ENCODE measurements around the gene ADSS1. TPM values are rescaled to one million over a fixed set of nuclear protein-coding genes. Genes with fewer than 3 reads are reported as not detected.
A peak's percentile ranks its signal among the peaks of the same experiment; 100 is the strongest.

The ADSS1 gene
- total RNA-seq, 1 donor from 2014 or later, result 5.1 TPM

GRCh38 chr14:104752735-104753527 is 28.9 kb downstream of the ADSS1 start, which contains the start of gene SIVA1:
Gene SIVA1, plus strand, starts transcription at chr14:104753147. Its CDS starts 55 bp downstream, at chr14:104753202.
- Histone ChIP-seq H3K36me3 (peaks cover 29% of the 10 kb centered on the region), H3K27ac (peak within 1 kb of the TSS; percentile 98), H3K27me3 (ENCODE audit: low read depth) (no peaks in the 10 kb centered on the region), H3K4me3 (peak within 1 kb of the TSS; percentile 98), H3K4me1 (peaks cover 22% of the 10 kb centered on the region), H3K9me3 (no peaks in the 10 kb centered on the region)
- ATAC-seq, result peak; percentile 97
- DNase-seq, result peak; percentile 100
- intact Hi-C loops (cut with DNase I), result no loop called here
- TF ChIP-seq, protein P1, sequence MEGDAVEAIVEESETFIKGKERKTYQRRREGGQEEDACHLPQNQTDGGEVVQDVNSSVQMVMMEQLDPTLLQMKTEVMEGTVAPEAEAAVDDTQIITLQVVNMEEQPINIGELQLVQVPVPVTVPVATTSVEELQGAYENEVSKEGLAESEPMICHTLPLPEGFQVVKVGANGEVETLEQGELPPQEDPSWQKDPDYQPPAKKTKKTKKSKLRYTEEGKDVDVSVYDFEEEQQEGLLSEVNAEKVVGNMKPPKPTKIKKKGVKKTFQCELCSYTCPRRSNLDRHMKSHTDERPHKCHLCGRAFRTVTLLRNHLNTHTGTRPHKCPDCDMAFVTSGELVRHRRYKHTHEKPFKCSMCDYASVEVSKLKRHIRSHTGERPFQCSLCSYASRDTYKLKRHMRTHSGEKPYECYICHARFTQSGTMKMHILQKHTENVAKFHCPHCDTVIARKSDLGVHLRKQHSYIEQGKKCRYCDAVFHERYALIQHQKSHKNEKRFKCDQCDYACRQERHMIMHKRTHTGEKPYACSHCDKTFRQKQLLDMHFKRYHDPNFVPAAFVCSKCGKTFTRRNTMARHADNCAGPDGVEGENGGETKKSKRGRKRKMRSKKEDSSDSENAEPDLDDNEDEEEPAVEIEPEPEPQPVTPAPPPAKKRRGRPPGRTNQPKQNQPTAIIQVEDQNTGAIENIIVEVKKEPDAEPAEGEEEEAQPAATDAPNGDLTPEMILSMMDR (IDR thresholded peaks at IDR 0.05), result no peak

- peak; percentile 4 to 18 for ATAC-seq
- Histone ChIP-seq H3K4me3 (peak overlapping the region; percentile 98), H3K9me3 (no peaks in the 10 kb centered on the region), H3K4me1 (peaks cover 22% of the 10 kb centered on the region), H3K27ac (peak overlapping the region; percentile 98), H3K36me3 (peaks cover 37% of the 10 kb centered on the region), H3K27me3 (ENCODE audit: low read depth) (no peaks in the 10 kb centered on the region)
- DNase-seq, result no peak
- TF ChIP-seq, protein P1 (IDR thresholded peaks at IDR 0.05), result no peak
- intact Hi-C loops (cut with DNase I), result no loop called here
These were observed 29.6 kb downstream of the ADSS1 start for GRCh38 chr14:104753528-104754212.

- H3K4me3 ChIP-seq, result peak overlapping the region; percentile 98
- H3K36me3 ChIP-seq, result peaks cover 43% of the 10 kb centered on the region
- no peaks in the 10 kb centered on the region for H3K27me3 ChIP-seq (ENCODE audit: low read depth)
- H3K9me3 ChIP-seq, result no peaks in the 10 kb centered on the region
- TF ChIP-seq, protein P1 (IDR thresholded peaks at IDR 0.05), result no peak
- intact Hi-C loops (cut with DNase I), result no loop called here
- peaks cover 22% of the 10 kb centered on the region for H3K4me1 ChIP-seq
- H3K27ac ChIP-seq, result peak overlapping the region; percentile 98
- DNase-seq, result no peak
- ATAC-seq, result no peak
These were observed 30.3 kb downstream of the ADSS1 start for GRCh38 chr14:104754213-104754851.

DNA sequence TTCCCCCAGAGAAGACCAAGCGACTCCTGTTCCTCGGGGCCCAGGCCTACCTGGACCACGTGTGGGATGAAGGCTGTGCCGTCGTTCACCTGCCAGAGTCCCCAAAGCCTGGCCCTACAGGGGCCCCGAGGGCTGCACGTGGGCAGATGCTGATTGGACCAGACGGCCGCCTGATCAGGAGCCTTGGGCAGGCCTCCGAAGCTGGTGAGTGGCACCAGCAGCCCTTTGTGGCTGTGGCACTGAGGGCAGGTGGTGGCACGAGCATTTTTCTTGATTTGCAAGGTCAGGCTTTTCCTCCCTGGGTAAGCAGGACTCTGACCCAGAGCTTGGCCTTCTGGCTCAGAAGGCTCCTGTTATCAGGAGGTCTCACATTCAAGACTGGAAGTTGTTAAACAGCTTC is 31.6 kb downstream of the ADSS1 start:
- DNase-seq (no peak), ATAC-seq (no peak)
- intact Hi-C loops (cut with DNase I), result no loop called here
- Histone ChIP-seq H3K27ac (no peak overlapping the region), H3K4me1 (peaks cover 22% of the 10 kb centered on the region), H3K27me3 (ENCODE audit: low read depth) (no peaks in the 10 kb centered on the region), H3K4me3 (no peak overlapping the region), H3K36me3 (peaks cover 54% of the 10 kb centered on the region), H3K9me3 (no peaks in the 10 kb centered on the region)
- TF ChIP-seq, protein P1 (IDR thresholded peaks at IDR 0.05), result no peak

GRCh38 chr14:104756477-104757237 is 32.6 kb downstream of the ADSS1 start:
- no peak for ATAC-seq
- peaks cover 64% of the 10 kb centered on the region for H3K36me3 ChIP-seq
- intact Hi-C loops (cut with DNase I), result no loop called here

More at GRCh38 chr14:104756477-104757237, 32.6 kb downstream of the ADSS1 start:
- Histone ChIP-seq H3K27ac (no peak overlapping the region), H3K4me1 (peaks cover 22% of the 10 kb centered on the region), H3K27me3 (ENCODE audit: low read depth) (no peaks in the 10 kb centered on the region), H3K4me3 (no peak overlapping the region), H3K9me3 (no peaks in the 10 kb centered on the region)
- no peak for DNase-seq
- TF ChIP-seq, protein P1 (IDR thresholded peaks at IDR 0.05), result no peak

All from lower lobe of right lung (tissue), 2 donors.